Smooth muscle cell (in vitro differentiated cells): ENCODE results near the gene TP63. TPM values are rescaled to one million over a fixed set of nuclear protein-coding genes. Genes with fewer than 3 reads are reported as not detected.

Experiments used
- DNase-seq: peaks from one replicate; lab custom pipeline; 2025; ENCODE audit not compliant: unreplicated experiment; lab: John Stamatoyannopoulos, UW
- H2AFZ ChIP-seq: fragments of 200-600 bp; sonication (generic); 2 replicates; pipeline ENCODE4 v1.6.0; 2016; ENCODE audit warnings: antibody characterized with exemption, low read depth, mild to moderate bottlenecking
- H3F3A ChIP-seq: fragments of 200-600 bp; sonication (generic); 2 replicates; pipeline ENCODE4 v1.6.0; 2017; ENCODE audit warnings: antibody characterized with exemption, low read depth
- H3K27ac ChIP-seq: fragments of 200-600 bp; sonication (generic); 2 replicates; pipeline ENCODE4 v1.5.1; 2016; ENCODE audit warnings: low read depth, mild to moderate bottlenecking
- H3K27me3 ChIP-seq: fragments of 200-600 bp; sonication (generic); 2 replicates; pipeline ENCODE4 v1.6.1; 2016; ENCODE audit warnings: low read depth, mild to moderate bottlenecking
- H3K36me3 ChIP-seq: fragments of 200-600 bp; sonication (generic); 2 replicates; pipeline ENCODE4 v1.5.1; 2016; ENCODE audit warnings: low read depth
- H3K4me1 ChIP-seq: fragments of 200-600 bp; sonication (generic); 2 replicates; pipeline ENCODE4 v1.5.1; 2016; ENCODE audit warnings: low read depth
- H3K4me2 ChIP-seq: fragments of 200-600 bp; sonication (generic); 2 replicates; pipeline ENCODE4 v1.6.0; 2016; ENCODE audit warnings: mild to moderate bottlenecking
- H3K4me3 ChIP-seq: fragments of 200-600 bp; sonication (generic); 2 replicates; pipeline ENCODE4 v1.5.1; 2016; ENCODE audit warnings: mild to moderate bottlenecking
- H3K79me2 ChIP-seq: fragments of 200-600 bp; sonication (generic); 2 replicates; pipeline ENCODE4 v1.6.0; 2016; ENCODE audit warnings: low read depth, mild to moderate bottlenecking
- H3K9ac ChIP-seq: fragments of 200-600 bp; sonication (generic); 2 replicates; pipeline ENCODE4 v1.6.0; 2016; ENCODE audit warnings: low read depth
- H3K9me3 ChIP-seq: fragments of 200-600 bp; sonication (generic); replicated peaks from 2 replicates; pipeline ENCODE4 v1.5.1; 2016; ENCODE audit warnings: low read depth
- H4K20me1 ChIP-seq: fragments of 200-600 bp; sonication (generic); 2 replicates; pipeline ENCODE4 v1.6.0; 2016; ENCODE audit warnings: low read depth
- WGBS: methylation state at CpG from one replicate; pipeline ENCODE4 v1.1.7; 2016; ENCODE audit warnings: low lambda C conversion rate; 5-methylcytosine and 5-hydroxymethylcytosine counted together
- polyA plus RNA-seq: library from polyadenylated mRNA; unstranded; fragments of >200 nt; fragmentation: Nextera tagmentation; extraction: Ambion mirVana; gene quantifications from 2 replicates; pipeline ENCODE4 v1.2.1, GENCODE V29; 2016
- total RNA-seq: library from RNA; depleted of rRNA; stranded (reverse); fragments of >200 nt; gene quantifications from 2 replicates; pipeline ENCODE4 v1.2.3, GENCODE V29; 2014
- TF ChIP-seq, protein P1 (sequence below): fragments of 200-600 bp; sonication (generic); IDR thresholded peaks from 2 replicates; pipeline ENCODE4 v1.5.1; 2017; ENCODE audit warnings: borderline replicate concordance, mild to moderate bottlenecking, antibody characterized with exemption; ENCODE audit not compliant: insufficient read depth, poor library complexity, severe bottlenecking

Gene TP63
- total and polyA plus RNA-seq, 2 experiments from 2014 or later, result 1.9 to 27.1 TPM

DNA sequence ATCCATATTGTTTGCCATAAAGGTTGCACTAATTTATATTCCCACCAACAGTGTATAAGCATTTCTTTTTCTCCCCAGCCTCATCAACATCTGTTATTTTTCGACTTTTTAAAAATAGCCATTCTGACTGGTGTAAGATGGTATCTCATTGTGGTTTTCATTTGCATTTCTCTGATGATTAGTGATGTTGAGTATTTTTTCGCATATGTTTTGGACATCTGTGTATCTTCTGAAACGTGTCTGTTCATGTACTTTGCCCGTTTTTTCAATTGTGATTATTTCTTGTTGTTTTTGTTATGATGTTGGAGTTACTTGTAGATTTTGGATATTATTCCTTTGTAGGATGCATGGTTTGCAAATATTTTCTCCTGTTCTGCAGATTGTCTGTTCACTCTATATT is 46.5 kb downstream of the TP63 start:
- H3K79me2 ChIP-seq, result no peaks in the 10 kb centered on the region
- no peaks in the 10 kb centered on the region for H3K4me1 ChIP-seq
- no peaks in the 10 kb centered on the region for H4K20me1 ChIP-seq
- DNase-seq, result no peak
- peaks cover 8% of the 10 kb centered on the region for H3K9me3 ChIP-seq
- no peaks in the 10 kb centered on the region for H3F3A ChIP-seq
- no peak overlapping the region for H3K4me3 ChIP-seq
- H2AFZ ChIP-seq, result no peak overlapping the region
- H3K36me3 ChIP-seq, result peaks cover 3% of the 10 kb centered on the region
- no peak overlapping the region for H3K4me2 ChIP-seq
- 81% methylated on average over 4 of the region's 4 CpGs for WGBS
- no peak overlapping the region for H3K9ac ChIP-seq
- no peak overlapping the region for H3K27ac ChIP-seq
- no peaks in the 10 kb centered on the region for H3K27me3 ChIP-seq
- TF ChIP-seq, protein P1, sequence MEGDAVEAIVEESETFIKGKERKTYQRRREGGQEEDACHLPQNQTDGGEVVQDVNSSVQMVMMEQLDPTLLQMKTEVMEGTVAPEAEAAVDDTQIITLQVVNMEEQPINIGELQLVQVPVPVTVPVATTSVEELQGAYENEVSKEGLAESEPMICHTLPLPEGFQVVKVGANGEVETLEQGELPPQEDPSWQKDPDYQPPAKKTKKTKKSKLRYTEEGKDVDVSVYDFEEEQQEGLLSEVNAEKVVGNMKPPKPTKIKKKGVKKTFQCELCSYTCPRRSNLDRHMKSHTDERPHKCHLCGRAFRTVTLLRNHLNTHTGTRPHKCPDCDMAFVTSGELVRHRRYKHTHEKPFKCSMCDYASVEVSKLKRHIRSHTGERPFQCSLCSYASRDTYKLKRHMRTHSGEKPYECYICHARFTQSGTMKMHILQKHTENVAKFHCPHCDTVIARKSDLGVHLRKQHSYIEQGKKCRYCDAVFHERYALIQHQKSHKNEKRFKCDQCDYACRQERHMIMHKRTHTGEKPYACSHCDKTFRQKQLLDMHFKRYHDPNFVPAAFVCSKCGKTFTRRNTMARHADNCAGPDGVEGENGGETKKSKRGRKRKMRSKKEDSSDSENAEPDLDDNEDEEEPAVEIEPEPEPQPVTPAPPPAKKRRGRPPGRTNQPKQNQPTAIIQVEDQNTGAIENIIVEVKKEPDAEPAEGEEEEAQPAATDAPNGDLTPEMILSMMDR, result no peak

DNA sequence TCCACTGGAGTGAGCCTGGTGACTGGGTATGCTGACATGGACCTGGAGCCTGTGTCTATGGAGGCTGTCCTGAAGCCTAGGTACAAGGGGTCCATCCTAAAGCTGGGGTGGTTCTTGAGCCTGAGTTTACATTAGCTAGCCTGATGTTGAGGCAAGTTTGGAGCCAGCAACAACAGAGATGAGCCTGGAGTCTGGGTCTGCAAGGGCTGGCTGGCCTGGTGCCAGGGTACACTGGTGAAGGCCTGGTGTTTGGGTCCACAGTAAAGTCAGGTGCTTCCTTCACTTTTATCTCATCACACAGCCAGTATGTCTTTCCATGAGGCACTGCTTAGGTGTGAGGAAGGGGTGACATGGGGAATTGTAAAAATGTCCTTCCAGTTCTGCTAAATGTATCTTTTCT is 49.5 kb downstream of the TP63 start:
- H3K4me2 ChIP-seq, result no peak overlapping the region
- peaks cover 3% of the 10 kb centered on the region for H3K4me1 ChIP-seq
- no peak overlapping the region for H2AFZ ChIP-seq
- peaks cover 3% of the 10 kb centered on the region for H3K36me3 ChIP-seq
- no peak for DNase-seq
- TF ChIP-seq, protein P1, result no peak
- no peaks in the 10 kb centered on the region for H4K20me1 ChIP-seq
- no peak overlapping the region for H3K9ac ChIP-seq
- no peak overlapping the region for H3K27ac ChIP-seq
- no peak overlapping the region for H3K4me3 ChIP-seq
- peaks cover 8% of the 10 kb centered on the region for H3K9me3 ChIP-seq
- H3K79me2 ChIP-seq, result no peaks in the 10 kb centered on the region
- no peaks in the 10 kb centered on the region for H3F3A ChIP-seq
- no peaks in the 10 kb centered on the region for H3K27me3 ChIP-seq

DNA sequence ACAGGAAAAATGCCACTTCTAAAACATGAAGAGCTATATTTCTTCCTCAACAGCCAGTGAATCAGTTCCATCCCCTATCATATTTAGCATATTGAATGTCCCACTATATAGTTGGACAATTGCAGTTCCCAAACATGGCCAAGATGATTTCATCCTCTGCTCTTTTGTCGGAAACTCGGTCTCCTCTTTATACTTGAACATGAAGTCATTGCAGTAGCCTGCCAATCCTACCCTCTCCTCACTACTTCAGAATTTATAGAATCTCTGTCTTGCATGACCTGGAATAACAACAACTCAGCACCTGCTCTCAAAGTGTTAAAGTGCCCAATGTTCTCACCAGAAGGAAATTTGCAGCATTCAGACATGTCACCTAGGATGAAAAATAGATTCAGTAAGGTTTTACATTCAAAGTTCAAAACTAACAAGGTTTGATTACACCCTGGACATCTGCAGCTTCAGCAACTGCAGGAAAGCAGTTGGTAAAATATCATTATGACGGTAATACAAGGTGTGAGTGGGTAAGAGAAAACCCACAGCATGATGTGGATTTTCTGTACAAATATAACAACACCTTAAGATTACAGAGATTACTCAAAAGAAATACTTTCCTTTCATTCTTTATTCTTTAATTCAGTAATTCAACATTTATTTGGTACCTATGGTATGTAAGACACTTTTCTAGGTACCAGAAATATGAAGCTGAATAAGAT is 52.5 kb downstream of the TP63 start:
- TF ChIP-seq, protein P1, result no peak
- Histone ChIP-seq H4K20me1 (no peaks in the 10 kb centered on the region), H3K4me1 (peaks cover 9% of the 10 kb centered on the region), H3K27ac (no peak overlapping the region), H3K9me3 (no peaks in the 10 kb centered on the region), H2AFZ (peak overlapping the region; percentile 18), H3K4me3 (no peak overlapping the region), H3K36me3 (no peaks in the 10 kb centered on the region), H3K27me3 (no peaks in the 10 kb centered on the region), H3K4me2 (no peak overlapping the region), H3K79me2 (no peaks in the 10 kb centered on the region), H3F3A (peaks cover 4% of the 10 kb centered on the region), H3K9ac (no peak overlapping the region)
- DNase-seq, result no peak
- 87% methylated on average over 3 of the region's 3 CpGs for WGBS

DNA sequence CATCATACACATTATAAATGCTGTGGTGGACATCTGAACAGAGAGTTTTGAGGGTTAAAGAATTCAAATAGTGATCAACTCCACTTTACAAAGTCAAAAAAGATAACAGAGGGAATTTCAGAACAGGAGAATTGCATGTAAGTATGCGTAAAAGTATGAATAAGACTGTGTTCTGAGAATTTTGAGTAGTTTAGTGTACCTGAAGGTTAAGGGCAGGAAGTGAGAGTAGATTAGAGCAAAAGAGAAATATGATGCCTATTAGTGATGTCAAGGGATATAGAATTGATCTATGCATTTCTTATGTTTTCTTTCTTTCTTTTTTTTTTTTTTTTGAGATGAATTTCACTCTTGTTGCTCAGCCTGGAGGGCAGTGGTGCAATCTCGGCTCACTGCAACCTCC is 53.1 kb downstream of the TP63 start:
- no peak overlapping the region for H3K4me2 ChIP-seq
- no peak overlapping the region for H3K4me3 ChIP-seq
- H3K9me3 ChIP-seq, result no peaks in the 10 kb centered on the region
- H3K27ac ChIP-seq, result no peak overlapping the region
- peaks cover 9% of the 10 kb centered on the region for H3K4me1 ChIP-seq
- 93% methylated on average over 2 of the region's 2 CpGs for WGBS
- no peaks in the 10 kb centered on the region for H4K20me1 ChIP-seq
- no peaks in the 10 kb centered on the region for H3K36me3 ChIP-seq
- H3K9ac ChIP-seq, result no peak overlapping the region
- TF ChIP-seq, protein P1, result no peak
- DNase-seq, result no peak
- H3K79me2 ChIP-seq, result no peaks in the 10 kb centered on the region
- peaks cover 4% of the 10 kb centered on the region for H3F3A ChIP-seq
- no peaks in the 10 kb centered on the region for H3K27me3 ChIP-seq
- H2AFZ ChIP-seq, result no peak overlapping the region
